ENCODE data around the gene TEX26. TPM values are rescaled to one million over a fixed set of nuclear protein-coding genes. Genes with fewer than 3 reads are reported as not detected.

Gene TEX26
- polyA plus RNA-seq, 1 of the 3 experiments (the other 2 are of a cell fraction): not detected

- DNase-seq: no peak
- WGBS (ENCODE audit: low lambda C conversion rate): 89% methylated on average over 8 of the region's 8 CpGs
These were observed 58.7 kb downstream of the TEX26 start for GRCh38 chr13:30991184-30991583.

More at GRCh38 chr13:30991184-30991583, 58.7 kb downstream of the TEX26 start:
- TF ChIP-seq ZBTB33 (IDR thresholded peaks at IDR 0.05; ENCODE audit: borderline replicate concordance, low read depth) (no peak), TCF12 (IDR thresholded peaks at IDR 0.05) (no peak), EZH2phosphoT487 (IDR thresholded peaks at IDR 0.05; ENCODE audit: borderline replicate concordance, low read depth) (no peak), ELF1 (IDR thresholded peaks at IDR 0.05) (no peak), SMC3 (IDR thresholded peaks at IDR 0.05; ENCODE audit: low read depth, low read length) (no peak), CTCF (IDR thresholded peaks at IDR 0.05) (no peak), POLR2AphosphoS5 (IDR thresholded peaks at IDR 0.05; ENCODE audit: low read depth, low read length) (no peak), YY1 (IDR thresholded peaks at IDR 0.05; ENCODE audit: low read depth) (no peak), TEAD4 (IDR thresholded peaks at IDR 0.05; ENCODE audit: borderline replicate concordance, insufficient read depth) (no peak), NFIC (IDR thresholded peaks at IDR 0.05; ENCODE audit: borderline replicate concordance) (no peak), RXRA (IDR thresholded peaks at IDR 0.05; ENCODE audit: borderline replicate concordance, low read depth) (no peak), GABPA (IDR thresholded peaks at IDR 0.05; ENCODE audit: low read depth) (no peak), PBX3 (IDR thresholded peaks at IDR 0.05) (no peak), REST (IDR thresholded peaks at IDR 0.05; ENCODE audit: low read depth, low read length) (no peak), MEF2A (IDR thresholded peaks at IDR 0.05; ENCODE audit: borderline replicate concordance, low read depth) (no peak), MAX (IDR thresholded peaks at IDR 0.05; ENCODE audit: low read depth) (no peak), IRF3 (IDR thresholded peaks at IDR 0.05; ENCODE audit: low read depth, low read length) (no peak)
- CTCF ChIA-PET: interaction anchor here (1.5 kb wide), 1 partner anchor 12 kb away, joined by 4 read pairs; no protein-coding TSS in a partner anchor
- Histone ChIP-seq H3K27ac (ENCODE audit: low read depth in 2 of 2, low read length in 1 of 2) (no peak overlapping the region), H3K4me2 (no peak overlapping the region), H2AFZ (ENCODE audit: low read depth) (no peak overlapping the region), H4K20me1 (ENCODE audit: insufficient read depth) (no peaks in the 10 kb centered on the region), H3K4me3 (ENCODE audit: low read depth in 2 of 2, low read length in 1 of 2) (no peak overlapping the region), H3K9me2 (no peaks in the 10 kb centered on the region), H3F3A (replicated peaks; ENCODE audit: insufficient read depth) (no peaks in the 10 kb centered on the region), H3K36me3 (replicated peaks in 1 of 2; ENCODE audit: control insufficient read depth in 1 of 2, insufficient read depth in 2 of 2, low read length in 1 of 2) (no peaks in the 10 kb centered on the region), H3K9me3 (no peaks in the 10 kb centered on the region), H3K4me1 (ENCODE audit: control insufficient read depth in 1 of 2, insufficient read depth in 2 of 2, low read depth in 1 of 2, low read length in 1 of 2) (peaks cover 0 to 2% of the 10 kb centered on the region in 2 experiments; a peak in 1 of 4 replicates), H3K27me3 (ENCODE audit: insufficient read depth) (no peaks in the 10 kb centered on the region), H3K9ac (no peak overlapping the region), H3K79me2 (ENCODE audit: insufficient read depth) (no peaks in the 10 kb centered on the region)
- POLR2A ChIA-PET: no interaction called here

All from SK-N-SH (cell line).